Medulla oblongata (tissue), 1 donor: ENCODE results near the gene TRIM21.
"Not testable (repeated sequence)": the region's sequence is repeated elsewhere in the genome, so short reads cannot be mapped to it uniquely, and the experiment has no call there.

ENCODE experiments used
- DNase-seq: peaks from one replicate; pipeline ENCODE4 v3.0.0-alpha.2; 2015; ENCODE audit errors: extremely low spot score

The TRIM21 gene

GRCh38 chr11:4393209-4393857 lies at the start of gene TRIM21:
Gene TRIM21 (minus strand): TSS chr11:4393702. CDS start chr11:4390409, 3,293 bp downstream.
- peak; percentile 93 for DNase-seq

- no peak for DNase-seq
Measured at GRCh38 chr11:4441515-4441914, 48.0 kb upstream of the TRIM21 start.

- no peak for DNase-seq
Measured at GRCh38 chr11:4436411-4436810, 42.9 kb upstream of the TRIM21 start.

GRCh38 chr11:4433856-4434255 lies 40.4 kb upstream of the TRIM21 start:
- DNase-seq, result no peak

GRCh38 chr11:4430051-4430450 lies 36.5 kb upstream of the TRIM21 start:
- no peak for DNase-seq

GRCh38 chr11:4418403-4418802 lies 24.9 kb upstream of the TRIM21 start:
- no peak for DNase-seq

- no peak for DNase-seq
Measured at GRCh38 chr11:4416816-4417215, 23.3 kb upstream of the TRIM21 start.

GRCh38 chr11:4416306-4416705 lies 22.8 kb upstream of the TRIM21 start:
- no peak for DNase-seq

- DNase-seq, result not testable (repeated sequence)
Measured at GRCh38 chr11:4406206-4406605, 12.7 kb upstream of the TRIM21 start.

GRCh38 chr11:4393858-4394223 lies 339 bp upstream of the TRIM21 start:
- no peak for DNase-seq

GRCh38 chr11:4388221-4388620 lies 5.3 kb downstream of the TRIM21 start:
- no peak for DNase-seq

GRCh38 chr11:4385978-4386740 lies 7.3 kb downstream of the TRIM21 start:
- no peak for DNase-seq

- DNase-seq, result no peak
Measured at GRCh38 chr11:4381901-4382300, 11.6 kb downstream of the TRIM21 start.

- DNase-seq, result no peak
Measured at GRCh38 chr11:4375431-4376140, 17.9 kb downstream of the TRIM21 start.

- no peak for DNase-seq
Measured at GRCh38 chr11:4370166-4370565, 23.3 kb downstream of the TRIM21 start.

GRCh38 chr11:4368286-4368685 lies 25.2 kb downstream of the TRIM21 start, which contains the start of gene OR52B4:
Gene OR52B4 (minus strand): TSS chr11:4368386. CDS start chr11:4368295, 91 bp downstream.
- DNase-seq, result no peak

- DNase-seq, result not testable (repeated sequence)
Measured at GRCh38 chr11:4348142-4348541, 45.4 kb downstream of the TRIM21 start.

GRCh38 chr11:4345366-4345765 lies 48.1 kb downstream of the TRIM21 start:
- DNase-seq, result not testable (repeated sequence)
